NCI-H524 treated with DMSO at 0.1 percent for 48 hours (cell line): ENCODE results near the gene RMND1.
"Not testable (repeated sequence)": the region's sequence is repeated elsewhere in the genome, so short reads cannot be mapped to it uniquely, and the experiment has no call there.

Experiments
- DNase-seq: peaks from one replicate; lab custom pipeline; 2025; lab: John Stamatoyannopoulos, UW

The RMND1 gene

DNA sequence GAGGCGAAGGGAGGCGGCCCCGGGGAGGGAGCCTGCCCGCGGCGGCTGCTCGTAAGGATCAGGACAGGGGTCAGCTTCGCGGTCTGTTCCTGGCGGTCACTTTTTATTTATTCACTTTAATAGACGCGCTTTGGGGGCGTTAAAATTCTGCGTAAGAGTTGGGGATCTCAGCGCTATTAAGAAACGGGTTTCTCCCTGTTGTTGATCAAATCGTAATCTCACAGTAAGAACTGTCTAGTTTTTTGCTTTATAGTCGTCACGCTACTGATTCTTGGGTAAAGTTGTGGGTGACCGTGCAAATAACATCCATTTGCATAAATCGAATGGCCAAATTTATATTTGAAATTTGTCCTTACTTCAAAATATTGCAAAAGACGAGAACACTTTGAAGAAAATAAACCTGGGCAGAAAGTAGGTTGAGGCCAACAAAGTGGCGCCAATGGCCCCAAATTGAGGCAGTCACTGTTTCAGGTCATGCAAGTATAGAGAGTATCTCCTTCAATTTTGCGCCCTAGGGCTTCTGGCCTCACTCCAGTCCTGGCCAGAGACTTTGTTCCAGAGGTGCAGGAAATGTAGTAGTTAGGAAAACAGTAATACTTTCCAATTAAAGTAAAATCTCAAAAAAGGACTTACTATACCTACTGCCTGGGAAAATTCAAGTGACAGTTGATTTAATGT lies 963 bp upstream of the RMND1 start:
- DNase-seq, result no peak

DNA sequence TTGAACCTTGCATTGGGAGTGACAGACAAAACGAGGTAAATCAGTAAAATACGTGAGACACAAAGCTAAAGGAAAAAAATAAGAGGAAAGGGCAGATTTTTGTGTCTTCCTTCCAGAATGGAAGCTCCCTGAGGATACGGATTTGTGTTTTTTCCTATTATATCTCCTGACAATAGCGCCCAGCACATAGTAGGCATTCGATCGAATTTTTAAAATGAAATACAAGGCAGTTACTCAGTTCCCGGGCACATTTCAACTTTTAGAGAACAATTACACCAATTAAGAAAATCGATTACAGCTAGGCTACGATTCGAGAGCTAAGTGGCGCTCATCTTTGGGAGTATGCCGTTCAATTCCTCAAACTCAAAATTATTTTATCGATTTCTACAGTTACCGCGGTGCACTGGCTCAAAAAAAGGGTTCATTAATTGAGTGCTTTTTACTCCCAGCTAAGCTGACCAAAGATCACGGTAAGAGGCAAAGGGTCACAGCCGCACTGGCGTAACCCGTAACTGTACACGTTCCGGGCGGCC lies 443 bp downstream of the RMND1 start:
- DNase-seq, result no peak

DNA sequence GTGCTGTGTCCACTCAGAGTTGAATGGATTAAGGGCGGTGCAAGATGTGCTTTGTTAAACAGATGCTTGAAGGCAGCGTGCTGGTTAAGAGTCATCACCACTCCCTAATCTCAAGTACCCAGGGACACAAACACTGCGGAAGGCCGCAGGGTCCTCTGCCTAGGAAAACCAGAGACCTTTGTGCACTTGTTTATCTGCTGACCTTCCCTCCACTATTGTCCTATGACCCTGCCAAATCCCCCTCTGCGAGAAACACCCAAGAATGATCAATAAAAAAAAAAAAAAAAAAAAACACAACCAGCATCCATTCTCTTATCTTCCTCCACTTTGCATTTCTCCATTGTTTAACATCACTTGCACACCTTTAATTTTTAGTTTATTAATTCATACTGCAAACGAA lies 998 bp downstream of the RMND1 start:
- not testable (repeated sequence) for DNase-seq

DNA sequence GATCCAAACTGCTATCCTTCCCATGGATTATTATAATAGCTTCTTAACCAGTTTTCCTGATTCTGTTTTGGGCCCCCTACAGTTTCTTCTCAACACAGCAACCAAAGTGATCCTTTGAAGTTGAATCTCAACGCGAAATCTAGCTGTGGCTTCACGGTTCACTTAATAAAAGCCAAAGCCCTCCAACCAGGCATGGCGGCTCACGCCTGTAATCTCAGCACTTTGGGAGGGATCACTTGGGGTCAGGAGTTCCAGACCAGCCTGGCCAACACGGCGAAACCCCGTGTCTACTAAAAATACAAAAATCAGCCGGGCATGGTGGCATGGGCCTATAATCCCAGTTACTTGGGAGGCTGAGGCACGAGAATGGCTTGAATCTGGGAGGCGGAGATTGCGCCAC lies 3.3 kb downstream of the RMND1 start:
- DNase-seq, result no peak

DNA sequence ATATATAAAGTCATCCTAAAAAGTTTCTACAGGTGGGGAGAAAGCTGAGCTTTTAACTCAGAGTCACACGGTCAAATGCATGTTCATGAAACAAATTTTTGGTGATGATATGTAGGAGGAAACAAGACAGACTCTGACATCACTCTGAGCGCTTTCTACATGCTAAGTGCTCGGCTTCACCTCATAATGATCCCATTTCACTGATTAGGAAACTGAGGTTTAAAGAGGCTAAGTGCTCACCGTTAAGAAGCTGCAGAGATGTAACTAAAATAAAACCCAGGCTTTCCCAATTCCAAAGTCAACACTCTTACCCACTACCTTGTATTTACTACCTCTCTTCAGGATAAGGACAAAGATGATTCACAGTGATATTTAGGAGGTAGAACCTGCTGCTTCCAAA lies 4.7 kb downstream of the RMND1 start:
- DNase-seq, result no peak

DNA sequence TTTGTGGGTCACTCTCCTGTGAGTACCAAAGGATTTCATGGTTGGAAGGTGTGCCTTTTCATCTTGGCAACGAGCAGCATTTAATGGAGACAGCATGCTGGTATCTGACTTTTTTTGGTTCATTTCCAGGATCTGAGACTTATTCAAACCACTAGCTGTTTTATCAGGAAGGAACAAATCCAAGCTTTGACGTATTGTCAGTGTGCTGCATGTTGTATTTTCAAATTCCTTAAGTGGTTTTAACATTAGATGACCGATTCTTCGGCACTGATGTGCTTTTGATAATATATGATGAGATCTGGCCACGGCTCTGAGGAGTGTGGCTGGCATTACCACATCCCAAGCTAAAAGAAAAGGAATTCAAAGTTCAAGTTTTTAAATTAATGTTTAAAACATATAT lies 6.4 kb downstream of the RMND1 start:
- DNase-seq, result no peak

DNA sequence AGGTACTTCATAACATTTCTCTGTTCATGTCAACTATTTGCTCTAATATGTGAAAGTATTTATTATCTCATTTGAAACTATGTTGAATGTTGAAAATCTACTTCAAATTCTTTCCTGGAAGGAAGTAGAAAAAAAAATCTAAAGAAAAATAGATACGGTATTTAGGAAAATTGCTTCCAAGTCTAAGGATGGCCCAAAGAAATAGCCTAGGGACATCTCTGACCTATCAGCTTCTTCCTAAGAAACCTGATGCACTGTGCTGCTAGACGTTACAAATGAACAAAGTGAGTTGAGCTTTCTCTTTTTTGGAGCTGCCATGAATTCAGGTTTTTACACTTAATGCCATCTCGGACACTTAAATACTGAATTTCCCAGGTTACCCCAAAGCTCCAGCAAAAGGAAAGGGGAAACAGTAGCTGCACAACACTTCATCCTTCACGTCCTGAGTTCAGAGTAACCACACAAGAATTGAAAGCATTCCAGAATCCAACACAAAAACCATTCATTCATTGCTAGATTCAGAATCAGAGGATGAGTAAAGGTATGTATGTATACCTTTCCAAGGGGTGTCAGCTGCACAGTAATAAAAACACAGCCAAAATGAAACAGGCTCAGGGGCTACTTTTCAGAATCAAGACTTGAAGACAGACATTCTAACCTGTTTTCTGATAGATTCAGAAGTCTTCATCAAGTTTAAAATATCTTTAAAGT lies 7.9 kb downstream of the RMND1 start:
- DNase-seq, result no peak

DNA sequence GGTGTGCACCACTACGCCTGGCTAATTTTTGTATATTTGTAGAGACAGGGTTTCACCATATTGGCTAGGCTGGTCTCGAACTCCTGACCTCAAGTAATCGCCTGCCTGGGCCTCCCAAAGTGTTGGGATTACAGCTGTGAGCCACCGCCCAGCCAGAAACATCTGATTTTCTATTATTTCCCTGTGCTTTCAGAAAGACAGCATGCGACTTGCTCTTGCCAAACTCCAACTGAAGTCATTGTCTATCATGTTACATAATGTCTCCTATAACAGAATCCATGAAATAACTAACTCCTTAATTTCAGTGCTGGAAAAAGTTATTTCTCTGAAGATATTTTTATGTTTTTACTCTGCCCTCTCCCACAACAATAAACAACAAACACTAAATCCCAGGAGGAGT lies 8.5 kb downstream of the RMND1 start:
- DNase-seq, result no peak

DNA sequence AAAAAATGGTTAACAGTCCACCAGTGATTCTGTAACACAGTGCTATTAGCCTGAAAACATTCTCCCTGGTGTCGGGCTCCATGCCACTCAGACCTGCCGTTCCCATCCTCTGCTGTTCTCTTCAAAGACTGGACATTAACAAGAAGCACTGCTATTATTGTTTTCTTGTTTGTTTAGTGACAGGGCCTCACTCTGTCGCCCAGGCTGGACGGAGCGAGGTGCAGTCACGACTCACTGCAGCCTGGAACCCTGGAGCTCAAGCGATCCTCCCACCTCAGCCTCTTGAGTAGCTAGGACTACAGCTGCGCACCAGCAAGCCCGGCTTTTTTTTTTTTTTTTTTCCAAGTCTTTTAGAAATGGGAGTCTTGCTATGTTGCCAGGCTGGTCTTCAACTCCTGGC lies 9.6 kb downstream of the RMND1 start:
- no peak for DNase-seq

DNA sequence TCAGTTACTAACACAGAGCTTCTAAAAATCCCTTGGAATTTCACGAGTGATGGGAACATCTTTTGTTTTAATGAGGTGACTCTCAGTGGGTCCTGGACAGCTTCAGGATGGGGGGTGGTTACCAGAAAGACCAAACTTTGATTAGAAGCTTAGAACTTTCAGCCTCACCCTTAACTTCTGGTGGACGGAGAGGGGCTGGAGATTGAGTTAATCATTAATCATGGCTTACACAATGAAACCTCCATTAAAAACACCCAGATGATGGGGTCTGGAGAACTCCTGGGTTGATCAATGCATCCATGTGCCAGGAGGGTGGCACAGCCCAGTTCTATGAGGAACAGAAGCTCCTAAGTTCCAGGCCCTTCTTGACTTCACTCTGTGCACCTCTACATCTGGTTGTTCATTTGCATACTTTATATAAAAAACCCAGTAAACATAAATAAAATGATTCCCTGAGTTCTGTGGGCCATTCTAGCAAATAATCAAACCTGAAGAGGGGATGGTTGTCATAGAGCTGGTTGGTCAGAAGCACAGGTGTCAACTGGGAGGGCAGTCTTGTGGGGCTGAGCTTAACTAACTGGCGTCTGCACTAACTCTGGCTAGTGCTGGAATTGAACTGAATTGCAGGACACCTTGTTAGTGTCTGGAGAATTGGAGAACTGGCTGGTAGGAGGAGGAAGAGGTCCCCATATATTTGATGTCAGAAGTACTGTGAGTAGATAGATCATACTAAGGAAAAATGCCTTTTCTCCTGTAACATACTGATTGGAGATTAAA lies 10.3 kb downstream of the RMND1 start:
- DNase-seq, result no peak

DNA sequence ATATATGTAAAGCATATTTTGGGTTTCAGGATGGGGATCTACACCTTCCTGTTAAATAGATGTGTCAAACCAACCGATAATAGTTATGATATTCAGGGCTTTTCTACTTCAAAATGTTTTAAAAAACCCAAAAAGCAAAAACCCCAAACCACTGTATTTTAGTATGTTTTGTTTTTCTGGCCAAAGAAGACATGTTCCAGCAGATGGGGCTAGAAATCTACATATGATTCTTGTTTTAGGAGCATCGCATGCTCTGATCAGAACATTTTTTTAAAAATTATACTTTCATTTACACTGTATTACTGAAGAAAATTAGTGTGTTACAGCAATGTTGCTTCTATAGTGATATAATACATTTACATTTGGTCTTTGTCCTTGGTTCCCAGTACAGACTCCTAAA lies 11.0 kb downstream of the RMND1 start:
- DNase-seq, result no peak

DNA sequence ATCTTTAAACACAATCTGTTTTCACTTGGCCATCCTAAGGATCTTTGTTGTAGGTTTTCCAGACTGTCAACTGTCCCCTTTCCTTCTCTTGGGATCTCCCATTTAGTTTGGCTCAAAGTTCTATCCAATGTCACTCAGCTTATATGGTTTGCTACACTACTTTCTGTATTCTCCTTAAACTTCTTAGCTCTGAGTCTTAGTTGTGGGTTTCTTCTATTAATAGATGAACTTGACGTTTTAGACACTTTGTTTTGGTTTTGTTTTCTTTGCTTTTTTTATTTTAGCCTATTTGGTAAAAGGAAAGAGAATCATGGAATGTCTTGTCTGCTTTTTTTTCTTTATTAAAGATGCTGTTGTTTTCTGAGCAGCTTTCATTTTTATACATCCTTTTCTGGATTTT lies 11.4 kb downstream of the RMND1 start:
- DNase-seq, result no peak

DNA sequence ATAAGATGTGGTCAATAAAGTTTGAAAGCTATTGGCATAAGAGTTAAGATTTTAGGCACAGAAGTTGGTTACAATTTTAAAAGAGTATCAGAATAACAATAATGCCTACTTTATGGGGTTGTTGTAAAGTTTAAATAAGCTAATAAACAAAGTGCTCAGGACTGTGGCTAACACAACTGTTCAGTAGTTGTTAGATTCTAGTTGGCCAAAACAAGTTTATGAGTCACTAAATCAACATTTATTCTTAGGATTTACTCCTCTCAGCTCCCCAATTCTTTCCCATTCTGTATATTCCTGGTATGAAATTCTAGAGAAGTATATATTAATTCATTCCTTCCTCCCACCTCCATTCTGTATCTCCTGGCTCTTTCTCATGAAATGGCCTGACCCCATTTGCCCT lies 14.5 kb downstream of the RMND1 start:
- no peak for DNase-seq

DNA sequence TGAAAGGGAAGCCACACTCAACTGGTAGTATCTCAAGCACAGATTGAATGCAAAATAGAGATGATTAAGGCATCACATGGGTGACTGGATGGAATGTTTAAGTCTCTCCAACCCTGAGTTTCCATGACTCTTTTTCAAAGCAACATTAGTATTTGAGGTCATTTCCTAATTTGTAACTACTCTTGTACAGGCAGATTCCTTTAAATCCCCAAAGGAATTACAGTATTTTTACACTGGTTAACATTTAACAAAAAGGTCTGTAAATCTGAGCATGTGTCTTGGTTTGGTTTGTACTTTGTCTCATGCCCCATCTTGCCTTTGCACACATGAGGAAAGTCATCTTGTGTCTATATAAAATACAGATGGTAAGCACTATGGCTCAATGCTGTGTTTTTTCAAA lies 15.1 kb downstream of the RMND1 start:
- no peak for DNase-seq

DNA sequence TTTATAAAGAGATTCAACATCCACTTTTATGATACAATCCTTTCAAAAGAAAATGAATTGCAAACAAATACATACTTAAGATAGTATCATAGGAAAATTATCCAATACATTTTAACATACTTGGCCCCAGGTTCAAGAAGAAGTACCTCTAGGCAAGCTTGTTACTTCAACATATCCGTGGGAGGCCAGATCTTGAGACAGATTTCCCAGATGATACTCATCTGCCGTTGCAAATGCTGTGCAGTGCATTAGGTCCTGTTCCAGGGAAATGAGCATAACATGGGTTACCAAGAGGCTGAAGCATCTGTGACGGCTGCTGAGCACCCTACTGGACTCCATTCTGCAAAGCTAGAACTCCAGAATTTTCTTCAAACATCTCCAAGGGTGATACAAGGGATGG lies 15.6 kb downstream of the RMND1 start:
- no peak for DNase-seq

DNA sequence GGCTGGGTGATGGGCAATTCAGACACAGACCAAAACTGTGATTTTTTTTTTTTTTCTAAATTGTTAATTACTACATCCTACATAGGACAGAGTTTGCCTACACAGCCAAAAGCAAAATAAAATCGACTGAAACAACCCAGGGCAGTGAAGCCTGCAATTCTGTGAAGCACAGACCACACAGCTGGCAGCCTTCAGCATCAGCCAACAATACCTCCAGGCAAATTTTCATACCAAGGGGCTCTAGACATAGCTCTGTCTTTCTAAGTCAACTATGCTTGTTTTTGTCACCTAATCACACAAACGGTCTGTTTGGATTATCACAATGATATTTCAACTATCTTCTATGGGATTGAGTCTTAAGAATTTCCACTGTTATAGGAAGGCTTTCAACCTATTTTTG lies 17.6 kb downstream of the RMND1 start:
- no peak for DNase-seq

DNA sequence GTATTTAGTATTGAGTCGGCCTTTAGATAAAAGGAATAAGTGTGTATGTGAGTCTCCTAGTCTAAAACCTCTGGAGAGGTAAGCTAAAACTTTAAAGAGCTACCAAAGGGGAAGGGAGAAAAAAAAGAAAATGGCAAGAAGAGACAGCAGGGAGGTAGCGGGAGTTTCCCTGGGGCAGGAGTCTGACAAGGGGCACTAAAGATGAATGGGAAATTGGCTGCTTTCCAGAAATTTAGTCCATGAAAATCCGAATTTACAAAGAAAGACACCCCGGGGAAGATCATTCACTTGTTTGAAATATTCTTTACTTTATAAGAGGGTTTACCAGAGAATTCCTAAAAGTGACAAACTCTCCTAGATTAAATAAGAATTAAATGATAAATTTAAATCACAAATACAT lies 19.3 kb downstream of the RMND1 start:
- DNase-seq, result no peak

DNA sequence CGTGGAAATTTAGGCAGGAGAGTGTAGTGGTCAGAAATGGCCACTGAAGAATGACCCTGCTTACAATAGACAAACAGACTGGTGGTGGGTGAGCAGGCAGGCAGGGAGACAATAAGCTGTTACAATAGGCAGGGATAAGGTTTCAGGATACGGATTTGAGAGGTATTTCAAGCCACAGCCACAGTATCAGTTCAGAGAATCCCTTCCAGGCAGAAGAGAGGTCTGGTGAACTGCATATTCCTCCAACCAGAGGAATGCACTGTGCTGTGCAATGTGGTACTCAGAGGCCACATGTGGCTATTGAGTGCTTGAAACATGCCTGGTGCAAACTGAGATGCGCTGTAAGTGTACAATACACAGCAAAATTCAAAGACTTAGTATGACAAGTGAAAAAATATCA lies 20.6 kb downstream of the RMND1 start:
- no peak for DNase-seq

DNA sequence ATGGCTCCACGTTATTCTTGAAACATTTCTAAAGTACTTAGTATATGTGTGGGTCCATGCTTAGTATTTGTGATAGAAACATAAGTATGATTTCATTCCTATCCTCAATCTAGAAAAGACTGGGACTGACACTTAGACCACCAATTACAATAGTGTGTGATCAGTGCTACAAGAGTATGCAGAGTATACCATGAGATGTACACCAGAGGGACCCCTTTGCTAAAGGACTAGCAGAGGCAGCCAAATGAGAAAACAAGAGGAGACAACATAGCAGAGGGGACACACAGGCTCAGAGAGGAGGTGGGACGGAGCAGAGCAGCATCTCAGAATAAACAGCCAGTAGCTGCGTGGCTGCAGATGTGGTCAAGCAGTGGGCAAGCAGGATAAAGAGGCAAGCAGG lies 21.0 kb downstream of the RMND1 start:
- DNase-seq, result no peak

DNA sequence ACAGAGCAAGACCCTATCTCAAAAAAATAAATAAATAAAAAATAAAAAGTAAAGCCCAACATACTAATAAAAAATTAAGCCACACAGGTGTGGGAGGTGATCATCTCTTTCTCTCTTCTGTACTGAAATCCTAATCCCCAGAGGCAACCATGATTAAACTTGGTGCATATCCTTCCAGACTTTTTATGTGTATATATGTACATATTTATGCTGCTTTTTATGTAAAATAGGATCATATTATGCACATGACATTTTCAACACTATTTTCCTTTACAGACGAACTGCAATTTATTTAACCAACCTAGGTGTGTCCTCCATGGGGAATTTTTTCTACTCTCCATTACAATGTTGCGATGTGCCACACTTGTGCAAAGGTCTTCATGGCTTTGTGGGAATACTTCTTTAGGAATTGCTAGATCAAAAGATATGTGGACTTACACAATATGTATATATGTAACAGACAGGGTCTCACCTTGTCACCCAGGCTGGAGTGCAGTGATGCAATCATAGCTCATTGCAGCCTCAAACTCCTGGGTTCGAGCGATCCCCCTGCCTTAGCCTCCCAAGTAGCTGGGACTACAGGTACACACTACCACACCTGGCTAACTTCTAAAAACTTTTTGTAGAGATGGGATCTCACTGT lies 23.7 kb downstream of the RMND1 start:
- DNase-seq, result no peak

DNA sequence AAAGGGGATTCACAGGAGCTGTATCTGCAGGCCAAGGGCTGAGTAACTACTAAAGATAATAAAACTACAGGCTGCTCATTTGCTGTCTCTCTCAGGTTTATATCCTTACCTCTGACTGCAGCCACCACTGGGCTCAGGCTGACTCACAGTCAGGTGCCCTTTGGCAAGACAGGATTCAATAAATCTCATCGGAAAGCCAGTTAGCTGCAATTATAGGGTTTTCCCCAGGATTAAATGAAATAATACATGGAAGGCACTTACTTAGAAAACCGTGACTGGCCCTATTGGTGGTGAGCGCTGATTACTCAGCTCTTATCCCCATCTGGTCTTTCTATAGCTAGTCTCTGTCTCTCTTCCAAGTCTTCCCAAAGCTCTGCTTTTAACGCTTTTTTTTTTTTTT lies 26.4 kb downstream of the RMND1 start:
- no peak for DNase-seq

DNA sequence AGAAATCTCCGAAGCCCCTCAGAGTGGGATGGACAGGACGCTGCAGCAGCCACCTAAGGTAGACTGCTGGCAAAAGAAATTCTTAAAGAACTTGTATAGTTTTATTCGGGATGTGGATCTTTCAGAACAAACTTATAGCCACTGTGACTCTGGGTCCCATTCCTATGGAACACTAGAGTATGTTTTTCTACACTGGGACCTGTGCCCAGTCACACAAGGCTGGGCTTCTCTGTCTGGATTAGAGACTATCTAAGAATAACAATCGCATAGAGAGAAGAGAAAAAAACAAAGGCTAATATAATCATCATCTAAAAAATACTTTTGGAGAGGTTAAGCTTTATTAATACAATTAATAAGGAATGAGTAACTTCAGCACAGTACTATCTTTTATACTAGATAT lies 28.9 kb downstream of the RMND1 start:
- no peak for DNase-seq

DNA sequence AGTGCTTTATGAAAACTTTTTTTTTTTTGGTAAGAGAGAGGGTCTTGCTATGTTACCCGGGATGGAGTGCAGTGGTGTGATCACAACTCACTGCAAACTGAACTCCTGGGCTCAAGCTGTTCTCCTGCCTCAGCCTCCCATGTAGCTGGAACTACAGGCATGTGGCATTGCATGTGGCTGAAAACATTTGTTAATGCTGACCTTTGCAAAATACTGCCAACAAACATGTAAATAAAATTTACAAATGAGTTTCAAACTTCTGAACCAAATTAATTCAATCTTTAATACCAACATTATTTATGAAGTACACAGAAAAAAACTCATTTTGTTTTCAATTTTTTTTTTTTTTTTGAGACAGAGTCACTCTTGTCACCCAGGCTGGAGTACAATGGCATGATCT lies 34.4 kb downstream of the RMND1 start:
- no peak for DNase-seq
